Activated naive CD8-positive, alpha-beta T cell treated with anti-CD3 and anti-CD28 coated beads, Interleukin-2, amount 50 U/mL, for 16 hours (primary cell): Measurements from ENCODE around the gene SLIT3.
"Not testable (repeated sequence)": the region's sequence is repeated elsewhere in the genome, so short reads cannot be mapped to it uniquely, and the experiment has no call there.

Source experiments
- DNase-seq: peaks from one replicate; pipeline ENCODE4 v3.0.0-alpha.2; 2020; ENCODE audit warnings: low read depth, low spot score

The SLIT3 gene

GRCh38 chr5:168651648-168652047, 649.3 kb downstream of the SLIT3 start:
- no peak for DNase-seq

- no peak for DNase-seq
Observed at GRCh38 chr5:168649306-168649705, 651.6 kb downstream of the SLIT3 start.

GRCh38 chr5:168648576-168648975, 652.4 kb downstream of the SLIT3 start:
- no peak for DNase-seq

DNA sequence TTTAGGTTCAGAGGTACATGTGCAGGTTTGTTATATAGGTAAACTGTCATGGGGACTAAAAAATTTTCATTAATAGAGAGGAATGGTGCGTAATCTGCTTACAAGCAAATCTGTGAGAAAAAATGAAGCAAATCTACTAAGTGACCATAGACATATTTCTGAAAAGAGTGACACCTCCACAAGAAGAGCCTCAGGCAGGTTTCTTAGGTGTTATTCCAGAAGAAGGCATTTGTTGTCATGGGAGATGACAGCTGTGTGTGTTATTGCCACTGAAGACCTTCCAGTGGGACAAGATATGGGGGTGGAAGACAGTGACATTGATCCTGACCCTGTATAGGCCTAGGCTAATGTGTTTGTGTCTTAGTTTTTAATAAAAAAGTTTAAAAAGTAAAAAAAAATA, 652.9 kb downstream of the SLIT3 start:
- no peak for DNase-seq

- no peak for DNase-seq
Observed at GRCh38 chr5:168647083-168647482, 653.9 kb downstream of the SLIT3 start.

DNA sequence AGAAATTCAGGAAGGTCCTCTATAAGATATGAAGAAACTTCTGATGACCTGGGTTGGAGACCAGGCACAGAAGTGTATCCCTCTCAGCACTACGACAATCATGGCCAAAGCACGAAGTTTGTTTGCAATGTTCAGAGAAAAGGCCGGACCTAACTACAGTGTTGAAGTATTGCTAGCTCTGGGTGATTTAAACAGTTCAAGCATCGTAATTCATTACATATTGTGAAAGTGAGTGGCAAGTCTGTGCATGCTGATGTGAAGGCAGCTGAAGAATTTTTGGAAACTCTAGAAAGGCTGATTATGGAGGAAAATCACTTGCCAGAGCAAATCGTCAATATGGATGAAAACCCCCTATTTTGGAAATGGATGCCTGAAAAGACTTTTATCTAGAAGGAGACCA, 654.6 kb downstream of the SLIT3 start:
- no peak for DNase-seq

DNA sequence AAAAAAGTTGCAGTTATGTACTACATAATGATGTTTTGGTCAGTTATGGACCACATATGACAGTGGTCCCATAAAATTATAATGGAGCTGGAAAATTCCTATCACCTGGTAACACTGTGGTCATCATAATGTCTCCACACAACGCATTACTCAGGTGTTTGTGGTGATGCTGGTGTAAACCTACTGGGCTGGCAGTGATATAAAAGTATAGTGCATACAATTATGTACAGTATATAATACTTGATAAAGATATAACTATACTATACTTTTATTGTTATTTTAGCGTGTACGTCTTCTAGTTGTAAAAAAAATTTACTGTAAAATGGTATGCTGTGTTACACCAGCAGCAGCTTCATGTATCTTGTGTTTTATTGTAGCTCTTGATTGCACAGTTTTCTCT, 655.7 kb downstream of the SLIT3 start:
- no peak for DNase-seq

DNA sequence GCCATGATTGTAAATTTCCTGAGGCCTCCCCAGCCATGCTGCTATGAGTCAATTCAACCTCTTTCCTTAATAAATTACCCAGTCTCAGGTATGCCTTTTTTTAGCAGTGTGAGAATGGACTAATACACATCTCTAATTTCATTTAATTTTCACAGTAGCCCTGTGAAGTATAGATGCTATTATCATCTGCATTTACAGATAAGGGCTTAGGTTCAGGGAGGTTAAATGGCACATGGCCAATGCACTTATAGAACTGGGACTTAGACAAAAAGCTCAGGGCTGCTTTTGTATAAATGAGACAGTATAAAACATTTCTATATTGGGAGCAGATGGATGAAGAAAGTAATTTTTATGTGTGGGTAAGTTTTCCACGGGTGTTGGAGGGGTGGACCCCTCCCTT, 658.9 kb downstream of the SLIT3 start:
- no peak for DNase-seq

GRCh38 chr5:168638846-168639245, 662.1 kb downstream of the SLIT3 start:
- DNase-seq, result not testable (repeated sequence)

DNA sequence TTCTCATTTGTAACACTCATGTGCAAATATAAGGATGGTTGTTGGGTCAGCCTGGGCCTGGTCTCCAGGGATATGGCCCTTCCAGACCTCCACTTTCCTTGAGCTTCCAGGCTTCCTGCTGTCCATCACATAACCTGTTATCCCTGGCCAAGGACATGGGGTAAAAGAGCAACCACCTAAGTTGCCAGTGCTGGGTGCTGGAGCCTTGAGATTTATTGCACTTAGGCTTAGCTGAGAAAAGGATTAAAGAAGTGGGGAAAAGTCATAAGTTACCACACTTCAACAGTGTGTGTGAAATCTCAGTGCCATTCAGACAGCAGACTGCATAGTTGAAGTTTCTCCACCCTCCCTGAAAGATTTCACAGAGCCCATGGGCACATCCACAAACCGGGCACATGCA, 663.1 kb downstream of the SLIT3 start:
- DNase-seq, result no peak

DNA sequence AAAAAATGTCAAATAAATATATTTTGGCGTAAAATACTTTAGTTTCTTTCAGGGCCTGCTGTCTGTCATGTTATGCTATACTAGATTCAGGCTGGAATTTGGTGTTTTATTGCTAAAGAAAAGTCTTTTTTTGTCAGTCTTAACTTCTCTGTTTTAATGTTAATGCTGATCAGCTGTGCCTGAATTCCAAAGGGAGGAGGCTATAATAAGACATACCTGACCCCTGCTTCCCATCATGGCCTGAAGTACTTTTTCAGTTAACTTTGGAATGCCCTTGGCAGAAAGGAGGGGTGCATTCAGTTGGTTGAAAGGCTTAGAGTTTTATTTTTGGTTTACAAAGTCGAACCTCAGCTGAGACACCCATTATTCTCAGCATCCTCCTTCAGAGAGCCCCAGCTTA, 663.7 kb downstream of the SLIT3 start:
- no peak for DNase-seq

- not testable (repeated sequence) for DNase-seq
Observed at GRCh38 chr5:168630958-168631357, 670.0 kb downstream of the SLIT3 start.

- no peak for DNase-seq
Observed at GRCh38 chr5:168624850-168625364, 676.0 kb downstream of the SLIT3 start.

DNA sequence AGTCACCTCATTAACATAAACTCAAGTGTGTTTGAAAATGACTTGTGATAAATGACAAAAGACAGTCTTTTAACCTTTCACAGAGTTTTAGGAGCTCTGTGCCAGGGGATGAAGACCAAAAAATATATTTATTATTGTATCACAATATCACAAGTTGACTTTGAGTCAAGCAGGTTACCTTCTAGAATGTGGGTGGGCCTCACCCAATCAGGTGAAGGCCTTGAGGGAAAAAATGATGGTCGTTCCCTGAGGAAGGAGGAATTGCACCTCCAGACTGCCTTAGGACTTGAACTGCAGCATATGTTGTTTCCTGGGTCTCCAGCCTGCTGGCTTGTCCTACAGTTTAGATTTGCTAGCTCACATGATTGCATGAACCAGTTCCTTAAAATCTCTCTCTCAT, 680.1 kb downstream of the SLIT3 start:
- DNase-seq, result no peak

GRCh38 chr5:168614661-168615060, 686.3 kb downstream of the SLIT3 start:
- no peak for DNase-seq

- DNase-seq, result no peak
Observed at GRCh38 chr5:168613996-168614395, 686.9 kb downstream of the SLIT3 start.

DNA sequence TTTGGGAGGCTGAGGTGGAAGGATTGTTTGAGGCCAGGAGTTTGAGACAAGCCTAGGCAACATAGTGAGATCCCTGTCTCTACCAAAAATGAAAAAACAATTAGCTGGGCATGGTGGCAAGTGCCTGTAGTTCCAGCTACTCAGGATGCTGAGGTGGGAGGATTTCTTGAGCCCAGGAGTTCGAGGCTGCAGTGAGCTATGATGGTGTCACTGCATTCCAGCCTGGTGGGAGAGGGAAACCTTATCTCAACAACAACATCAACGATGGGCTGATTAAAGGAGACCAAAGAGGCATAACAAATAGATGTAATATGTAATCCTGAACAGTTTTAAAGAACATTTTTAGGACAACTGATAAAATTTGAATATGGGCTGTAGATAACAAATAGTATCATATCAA, 687.5 kb downstream of the SLIT3 start:
- no peak for DNase-seq

GRCh38 chr5:168612996-168613395, 687.9 kb downstream of the SLIT3 start:
- DNase-seq, result no peak

GRCh38 chr5:168612123-168612522, 688.8 kb downstream of the SLIT3 start:
- no peak for DNase-seq
